Sigmoid colon (tissue), 7 donors: ENCODE results near the gene FBXL17. TPM values are rescaled to one million over a fixed set of nuclear protein-coding genes. Genes with fewer than 3 reads are reported as not detected.

Experiments used
- DNase-seq: peaks from one replicate; pipeline ENCODE4 v3.0.0-alpha.2; 2019
- H3K27ac ChIP-seq, 4 donors: fragments of 200-600 bp; sonication (generic); one replicate each; pipeline ENCODE4 v1.5.1; 2016 to 2019; ENCODE audit warnings: mild to moderate bottlenecking in 1 of 4
- H3K27me3 ChIP-seq, 3 donors: fragments of 200-600 bp; sonication (generic); one replicate each; pipeline ENCODE4 v1.5.1; 2019; ENCODE audit warnings: mild to moderate bottlenecking in 1 of 3
- H3K36me3 ChIP-seq, 4 donors: fragments of 200-600 bp; sonication (generic); one replicate each; pipeline ENCODE4 v1.5.1; 2016 to 2019
- H3K4me1 ChIP-seq, 4 donors: fragments of 200-600 bp; sonication (generic); one replicate each; pipeline ENCODE4 v1.5.1; 2017 to 2019
- H3K4me3 ChIP-seq, 4 donors: fragments of 200-600 bp; sonication (generic); one replicate each; pipeline ENCODE4 v1.5.1; 2017 to 2019; ENCODE audit warnings: mild to moderate bottlenecking in 2 of 4, moderate library complexity in 1 of 4
- H3K9me3 ChIP-seq, 4 donors: fragments of 200-600 bp in 3 of 4; sonication (generic) in 3 of 4; one replicate each; pipeline versions ENCODE4 v1.5.1 to v1.6.1; 2013 to 2019
- EP300 ChIP-seq, 4 donors: sonication (generic); formaldehyde crosslinking; IDR thresholded peaks; one replicate each; pipeline ENCODE4 v1.6.1; 2017; ENCODE audit warnings: antibody characterized with exemption in 4 of 4
- POLR2A ChIP-seq, 2 donors: fragments of 450-650 bp; IDR thresholded peaks; one replicate each; pipeline ENCODE4 v1.6.1; 2016; ENCODE audit warnings: antibody characterized with exemption in 2 of 2, mild to moderate bottlenecking in 2 of 2, moderate library complexity in 2 of 2
- POLR2AphosphoS5 ChIP-seq, 4 donors: sonication (generic); formaldehyde crosslinking; IDR thresholded peaks; one replicate each; pipeline ENCODE4 v1.6.1; 2017; ENCODE audit warnings: antibody characterized with exemption in 4 of 4
- WGBS, 2 donors: extraction: QIAGEN DNeasy Blood & Tissue Kit; methylation state at CpG; one replicate each; pipeline ENCODE4 v1.1.7; 2013; 5-methylcytosine and 5-hydroxymethylcytosine counted together
- intact Hi-C: fragments of 100-400 bp; cut with DNase I; formaldehyde crosslinking; loops from one replicate; pipeline ENCODE4 v1.15.1; 2023
- polyA plus RNA-seq, 3 donors: library from polyadenylated mRNA; stranded (reverse); fragments of 200-250 nt; gene quantifications; one replicate each; pipeline ENCODE4 v1.2.3, GENCODE V29; 2013
- total RNA-seq, 4 donors: library from RNA; depleted of rRNA; stranded (reverse); fragments of >200 nt; gene quantifications; one replicate each; pipeline ENCODE4 v1.1.0, GENCODE V29; 2016
- TF ChIP-seq, protein P1 (sequence below), 4 experiments: fragments of 450-650 bp in 3 of 4; fragments of 200-600 bp in 1 of 4; IDR thresholded peaks; one replicate each; pipeline ENCODE4 v1.5.1; 2016 to 2019; ENCODE audit warnings: antibody characterized with exemption in 4 of 4, mild to moderate bottlenecking in 3 of 4, moderate library complexity in 2 of 4
- donor health status: healthy with polysubstance abuse.
- donor health status: Bipolar disorder and iron deficiency.
- donor health status: healthy.

The FBXL17 gene
- total and polyA plus RNA-seq, 7 donors: 8.2 to 22.5 (median 16.6) TPM

DNA sequence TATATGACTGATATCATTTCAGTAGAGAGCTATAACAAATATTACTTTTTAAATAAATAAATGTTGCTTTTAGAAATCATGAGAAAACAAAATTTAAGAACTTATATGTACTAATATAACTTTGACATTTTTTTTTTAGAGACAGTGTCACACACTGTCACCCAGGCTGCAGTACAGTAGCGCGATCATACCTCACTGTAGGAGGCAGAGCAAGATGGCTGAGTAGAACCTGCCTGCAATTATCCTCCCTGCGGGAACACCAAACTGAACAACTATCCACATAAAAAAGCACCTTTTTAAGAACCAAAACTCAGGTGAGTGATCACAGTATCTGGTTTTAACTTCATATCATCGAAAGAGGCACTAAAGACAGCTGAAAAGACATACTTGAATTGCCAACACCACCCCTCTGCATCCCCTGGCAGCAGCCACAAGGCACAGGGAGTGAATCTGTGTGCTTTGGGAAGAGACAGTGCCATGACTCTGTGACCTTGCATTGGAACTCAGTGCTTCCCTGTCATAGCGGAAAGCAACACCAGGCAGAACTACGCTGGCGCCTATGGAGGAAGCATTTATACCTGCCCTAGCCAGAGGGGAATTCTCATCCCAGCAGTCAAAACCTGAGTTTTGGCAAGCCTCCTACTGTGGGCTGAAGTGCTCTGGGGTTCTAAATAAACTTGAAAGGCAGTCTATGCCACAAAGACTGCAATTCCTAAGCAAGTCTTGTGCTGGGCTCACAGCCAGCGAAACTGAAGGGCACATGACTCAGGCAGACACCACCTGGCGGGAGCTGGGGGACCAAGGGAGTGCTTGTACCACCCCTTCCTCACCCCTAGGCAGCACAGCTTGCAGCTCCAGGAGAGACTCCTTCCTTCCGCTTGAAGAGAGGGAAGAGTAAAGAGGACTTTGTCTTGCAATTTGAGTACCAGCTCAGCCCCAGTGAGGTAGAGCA, 142.7 kb downstream of the FBXL17 start:
- WGBS, 2 donors: 87 to 88% methylated on average over 10 of the region's 10 CpGs

GRCh38 chr5:108238461-108238860, 143.4 kb downstream of the FBXL17 start:
- TF ChIP-seq POLR2AphosphoS5 (IDR thresholded peaks at IDR 0.05) (no peak), EP300 (IDR thresholded peaks at IDR 0.05) (no peak), POLR2A (IDR thresholded peaks at IDR 0.05) (no peak)
- TF ChIP-seq, protein P1, sequence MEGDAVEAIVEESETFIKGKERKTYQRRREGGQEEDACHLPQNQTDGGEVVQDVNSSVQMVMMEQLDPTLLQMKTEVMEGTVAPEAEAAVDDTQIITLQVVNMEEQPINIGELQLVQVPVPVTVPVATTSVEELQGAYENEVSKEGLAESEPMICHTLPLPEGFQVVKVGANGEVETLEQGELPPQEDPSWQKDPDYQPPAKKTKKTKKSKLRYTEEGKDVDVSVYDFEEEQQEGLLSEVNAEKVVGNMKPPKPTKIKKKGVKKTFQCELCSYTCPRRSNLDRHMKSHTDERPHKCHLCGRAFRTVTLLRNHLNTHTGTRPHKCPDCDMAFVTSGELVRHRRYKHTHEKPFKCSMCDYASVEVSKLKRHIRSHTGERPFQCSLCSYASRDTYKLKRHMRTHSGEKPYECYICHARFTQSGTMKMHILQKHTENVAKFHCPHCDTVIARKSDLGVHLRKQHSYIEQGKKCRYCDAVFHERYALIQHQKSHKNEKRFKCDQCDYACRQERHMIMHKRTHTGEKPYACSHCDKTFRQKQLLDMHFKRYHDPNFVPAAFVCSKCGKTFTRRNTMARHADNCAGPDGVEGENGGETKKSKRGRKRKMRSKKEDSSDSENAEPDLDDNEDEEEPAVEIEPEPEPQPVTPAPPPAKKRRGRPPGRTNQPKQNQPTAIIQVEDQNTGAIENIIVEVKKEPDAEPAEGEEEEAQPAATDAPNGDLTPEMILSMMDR (IDR thresholded peaks at IDR 0.05): no peak
- WGBS, 2 donors: 75 to 88% methylated on average over 4 of the region's 4 CpGs

More for the DNA sequence above, 142.7 kb downstream of the FBXL17 start:
- intact Hi-C loops: no loop called here
- no peak overlapping the region for H3K27ac ChIP-seq
- H3K36me3 ChIP-seq: no peaks in the 10 kb centered on the region
- H3K4me1 ChIP-seq: peaks cover 0 to 2% (median under 1%) of the 10 kb centered on the region in 4 donors
- no peak for DNase-seq
- no peaks in the 10 kb centered on the region for H3K9me3 ChIP-seq
- no peak overlapping the region for H3K4me3 ChIP-seq
- H3K27me3 ChIP-seq: no peaks in the 10 kb centered on the region
- TF ChIP-seq POLR2AphosphoS5 (IDR thresholded peaks at IDR 0.05) (no peak), EP300 (IDR thresholded peaks at IDR 0.05) (no peak), POLR2A (IDR thresholded peaks at IDR 0.05) (no peak)
- TF ChIP-seq, protein P1 (IDR thresholded peaks at IDR 0.05): no peak

GRCh38 chr5:108233617-108234155, 148.2 kb downstream of the FBXL17 start:
- Histone ChIP-seq H3K4me3 (no peak overlapping the region), H3K9me3 (no peaks in the 10 kb centered on the region), H3K27me3 (no peaks in the 10 kb centered on the region), H3K27ac (no peak overlapping the region), H3K36me3 (no peaks in the 10 kb centered on the region), H3K4me1 (peaks cover 0 to 13% (median 9%) of the 10 kb centered on the region in 4 donors)
- DNase-seq: no peak
- intact Hi-C loops: no loop called here
- WGBS, 2 donors: 44 to 58% methylated on average over 3 of the region's 3 CpGs
- peak in 2 of 4 donors; percentile 43 to 63 for TF ChIP-seq POLR2AphosphoS5 (IDR thresholded peaks at IDR 0.05)
- TF ChIP-seq EP300 (IDR thresholded peaks at IDR 0.05): no peak
- TF ChIP-seq, protein P1 (IDR thresholded peaks at IDR 0.05): no peak
- TF ChIP-seq POLR2A (IDR thresholded peaks at IDR 0.05): no peak

More at GRCh38 chr5:108238461-108238860, 143.4 kb downstream of the FBXL17 start:
- Histone ChIP-seq H3K36me3 (no peaks in the 10 kb centered on the region), H3K4me1 (peaks cover 0 to 9% (median 7%) of the 10 kb centered on the region in 4 donors), H3K27ac (no peak overlapping the region), H3K9me3 (no peaks in the 10 kb centered on the region), H3K4me3 (no peak overlapping the region), H3K27me3 (no peaks in the 10 kb centered on the region)
- DNase-seq: no peak
- intact Hi-C loops: no loop called here

DNA sequence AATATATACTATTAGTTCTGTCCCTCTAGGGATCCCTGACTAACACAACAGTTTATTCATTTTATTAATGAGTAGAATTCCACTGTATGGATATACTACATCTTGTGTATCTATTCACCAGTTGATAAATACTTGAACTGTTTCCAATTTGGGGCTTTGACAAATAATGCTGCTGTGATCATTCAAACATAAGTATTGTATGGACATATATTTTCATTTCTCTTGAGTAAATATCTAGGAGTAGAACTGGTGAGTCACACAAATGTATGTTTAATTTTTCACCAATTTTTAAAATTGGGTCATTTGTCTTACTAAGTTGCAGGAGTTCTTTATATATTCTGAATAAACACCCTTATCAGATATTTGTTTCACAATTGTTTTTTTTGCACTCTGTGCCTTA, 149.1 kb downstream of the FBXL17 start:
- H3K27me3 ChIP-seq: no peaks in the 10 kb centered on the region
- DNase-seq: no peak
- TF ChIP-seq, protein P1 (IDR thresholded peaks at IDR 0.05): no peak
- TF ChIP-seq POLR2AphosphoS5 (IDR thresholded peaks at IDR 0.05) (no peak), POLR2A (IDR thresholded peaks at IDR 0.05) (no peak), EP300 (IDR thresholded peaks at IDR 0.05) (no peak)
- no peak overlapping the region for H3K27ac ChIP-seq
- no peak overlapping the region for H3K4me3 ChIP-seq
- intact Hi-C loops: no loop called here
- no peaks in the 10 kb centered on the region for H3K9me3 ChIP-seq
- peaks cover 0 to 13% (median 10%) of the 10 kb centered on the region in 4 donors for H3K4me1 ChIP-seq
- H3K36me3 ChIP-seq: no peaks in the 10 kb centered on the region
